SKM-1 (cell line): Measurements from ENCODE around the gene ZNF576.
"Not testable (repeated sequence)": the region's sequence is repeated elsewhere in the genome, so short reads cannot be mapped to it uniquely, and the experiment has no call there.

Experiments used
- DNase-seq: peaks from one replicate; lab custom pipeline; 2025; ENCODE audit not compliant: unreplicated experiment; lab: John Stamatoyannopoulos, UW

ZNF576 gene

DNA sequence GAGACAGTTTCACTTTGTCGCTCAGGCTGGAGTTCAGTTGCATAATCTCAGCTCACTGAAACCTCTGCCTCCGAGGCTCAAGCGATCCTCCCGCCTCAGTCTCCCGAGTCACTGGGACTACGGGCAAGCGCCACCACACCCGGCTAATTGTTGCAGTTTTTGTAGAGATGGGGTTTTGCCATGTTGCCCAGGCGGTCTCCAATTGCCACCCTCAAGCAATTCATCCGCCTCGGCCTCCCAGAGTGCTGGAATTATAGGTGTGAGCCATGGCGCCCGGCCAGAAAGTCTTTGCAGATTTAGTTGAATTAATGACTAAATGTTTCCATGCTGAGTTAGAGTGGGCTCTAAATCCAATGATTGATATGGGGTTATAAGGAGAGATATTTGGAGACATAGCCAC, 47.8 kb downstream of the ZNF576 start:
- DNase-seq = no peak

DNA sequence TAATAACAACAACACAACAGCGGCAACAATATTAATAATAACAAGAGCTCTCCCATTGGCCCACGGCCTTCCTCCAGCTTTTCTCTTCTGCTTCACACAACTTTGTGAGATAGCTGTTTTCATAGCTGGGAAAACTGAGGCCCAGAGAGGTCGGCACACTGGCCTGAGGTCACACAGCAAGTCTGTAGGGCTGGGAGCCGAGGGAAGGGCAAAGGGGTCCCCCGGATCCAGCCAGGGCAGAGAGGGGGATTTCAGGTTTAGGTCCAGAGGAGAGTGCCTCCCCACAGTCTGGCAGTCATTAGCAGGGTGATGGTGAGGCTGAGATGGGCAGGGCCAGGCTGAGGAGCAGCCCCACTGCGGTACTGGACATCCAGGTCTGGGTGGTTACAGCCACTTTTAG, 52.2 kb downstream of the ZNF576 start:
- no peak for DNase-seq

- no peak for DNase-seq
Observed at GRCh38 chr19:43649514-43649913, 53.1 kb downstream of the ZNF576 start.

DNA sequence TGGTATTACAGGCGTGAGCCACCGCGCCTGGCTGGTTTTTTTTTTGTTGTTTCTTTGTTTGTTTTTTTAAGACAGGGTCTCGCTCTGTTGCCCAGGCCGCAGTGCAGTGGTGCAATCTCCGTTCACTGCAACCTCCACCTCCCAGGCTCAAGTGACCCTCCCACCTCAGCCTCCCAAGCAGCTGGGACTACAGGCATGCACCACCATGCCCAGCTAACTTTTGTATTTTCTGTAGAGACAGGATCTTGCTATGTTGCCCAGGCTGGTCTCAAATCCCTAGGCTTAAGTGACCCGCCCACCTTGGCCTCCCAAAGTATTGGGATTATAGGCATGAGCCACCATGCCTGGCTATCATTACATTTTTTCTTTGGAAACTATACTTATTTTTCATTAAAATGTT, 53.9 kb downstream of the ZNF576 start:
- not testable (repeated sequence) for DNase-seq
